ENCODE data around the gene NFYA. TPM values are rescaled to one million over a fixed set of nuclear protein-coding genes. Genes with fewer than 3 reads are reported as not detected.

Gene NFYA
- total and polyA plus RNA-seq, 2 of the 13 experiments (the other 11 are each of a cell fraction or from before 2014, with no cell fraction given): 16.0 to 22.9 TPM

- CTCF ChIA-PET (ENCODE audit: low intra/inter-chr PET ratio, low total read pairs): no interaction called here
- no TSS peak for BruUV-seq (replicated peaks)
- TF ChIP-seq EEA1 (CRISPR knock-in tag; IDR thresholded peaks at IDR 0.05; ENCODE audit: borderline replicate concordance): no peak
- TF ChIP-seq ATF3 (CRISPR knock-in tag; IDR thresholded peaks at IDR 0.05): no peak
- TF ChIP-seq SNAI1 (CRISPR knock-in tag; IDR thresholded peaks at IDR 0.05; ENCODE audit: borderline replicate concordance): no peak
- TF ChIP-seq KMT2B (CRISPR knock-in tag; IDR thresholded peaks at IDR 0.05): no peak
- no peak for TF ChIP-seq ZNF224 (CRISPR knock-in tag; IDR thresholded peaks at IDR 0.05)
- no peak for TF ChIP-seq CERS6 (CRISPR knock-in tag; IDR thresholded peaks at IDR 0.05)
- no peak for TF ChIP-seq ARNT2 (CRISPR knock-in tag; IDR thresholded peaks at IDR 0.05; ENCODE audit: low read depth)
Observed at GRCh38 chr6:41122918-41123317, 50.1 kb downstream of the NFYA start.

GRCh38 chr6:41125282-41125681 lies 52.5 kb downstream of the NFYA start:
- Histone ChIP-seq H2AFZ (ENCODE audit: low read length) (no peak overlapping the region), H3K9me3 (ENCODE audit: low read length) (no peaks in the 10 kb centered on the region), H3K4me3 (replicated peaks in 1 of 3; ENCODE audit: insufficient read depth in 1 of 3, low read depth in 2 of 3, low read length in 3 of 3) (no peak overlapping the region), H3K9ac (ENCODE audit: insufficient read depth, low read depth, low read length) (no peak overlapping the region), H4K20me1 (ENCODE audit: insufficient read depth, low read length) (no peaks in the 10 kb centered on the region), H3K27ac (ENCODE audit: extremely low read length, insufficient read depth, low read length) (no peak overlapping the region), H3K36me3 (replicated peaks in 1 of 2; ENCODE audit: control insufficient read depth in 1 of 2, insufficient read depth in 2 of 2, low read length in 2 of 2) (no peaks in the 10 kb centered on the region), H3K4me2 (ENCODE audit: low read depth, low read length) (no peak overlapping the region), H3K79me2 (ENCODE audit: insufficient read depth, low read length) (no peaks in the 10 kb centered on the region), H3K27me3 (ENCODE audit: control insufficient read depth in 1 of 2, insufficient read depth in 2 of 2, low read length in 2 of 2) (peaks cover 0 to 1% of the 10 kb centered on the region in 2 experiments; a peak in 1 of 5 replicates), H3K4me1 (ENCODE audit: insufficient read depth, low read length) (no peaks in the 10 kb centered on the region)
- CTCF ChIA-PET (ENCODE audit: low intra/inter-chr PET ratio, low total read pairs): no interaction called here
- FAIRE-seq: no peak
- POLR2A ChIA-PET: no interaction called here
- no peak for ATAC-seq
- intact Hi-C loops (cut with micrococcal nuclease; ENCODE audit: unreplicated experiment) (no loop called here), in situ Hi-C loops (cut with HindIII; ENCODE audit: extremely low pct_ligation_motif_present, low pct_unique_long_range_greater_than_20kb) (no loop called here)
- TF ChIP-seq RNF219 (CRISPR knock-in tag; IDR thresholded peaks at IDR 0.05) (no peak), KMT2B (CRISPR knock-in tag; IDR thresholded peaks at IDR 0.05) (no peak), ATF7-NPFF (CRISPR knock-in tag; IDR thresholded peaks at IDR 0.05; ENCODE audit: low read depth) (no peak), SMARCC2 (IDR thresholded peaks at IDR 0.05) (no peak), ZKSCAN1 (IDR thresholded peaks at IDR 0.05; ENCODE audit: low read length) (no peak), NR2F1 (CRISPR knock-in tag; IDR thresholded peaks at IDR 0.05) (no peak), ZKSCAN5 (CRISPR knock-in tag; IDR thresholded peaks at IDR 0.05) (no peak), CEBPB (IDR thresholded peaks at IDR 0.05; ENCODE audit: borderline replicate concordance, low read depth, low read length) (peak; percentile 52; the same call in 1 of the 2 replicates)
- no peak for DNase-seq (ENCODE audit: low spot score)
- 31% methylated on average over 3 of the region's 3 CpGs for WGBS (ENCODE audit: low lambda C conversion rate)
- BruUV-seq (replicated peaks): no TSS peak

More at GRCh38 chr6:41122918-41123317, 50.1 kb downstream of the NFYA start:
- no peak overlapping the region for H2AFZ ChIP-seq (ENCODE audit: low read length)
- peaks cover 0 to 1% of the 10 kb centered on the region in 2 experiments; a peak in 1 of 5 replicates for H3K27me3 ChIP-seq (ENCODE audit: control insufficient read depth in 1 of 2, insufficient read depth in 2 of 2, low read length in 2 of 2)
- intact Hi-C loops (cut with micrococcal nuclease; ENCODE audit: unreplicated experiment) (no loop called here), in situ Hi-C loops (cut with HindIII; ENCODE audit: extremely low pct_ligation_motif_present, low pct_unique_long_range_greater_than_20kb) (no loop called here)
- H3K4me1 ChIP-seq (ENCODE audit: insufficient read depth, low read length): no peaks in the 10 kb centered on the region
- POLR2A ChIA-PET: no interaction called here
- no peak overlapping the region for H3K27ac ChIP-seq (ENCODE audit: extremely low read length, insufficient read depth, low read length)
- no peaks in the 10 kb centered on the region for H4K20me1 ChIP-seq (ENCODE audit: insufficient read depth, low read length)
- H3K4me3 ChIP-seq (replicated peaks in 1 of 3; ENCODE audit: insufficient read depth in 1 of 3, low read depth in 2 of 3, low read length in 3 of 3): no peak overlapping the region
- no peak overlapping the region for H3K4me2 ChIP-seq (ENCODE audit: low read depth, low read length)
- H3K9ac ChIP-seq (ENCODE audit: insufficient read depth, low read depth, low read length): no peak overlapping the region
- WGBS (ENCODE audit: low lambda C conversion rate): 0% methylated on average over 1 of the region's 1 CpG
- no peaks in the 10 kb centered on the region for H3K79me2 ChIP-seq (ENCODE audit: insufficient read depth, low read length)
- H3K36me3 ChIP-seq (replicated peaks in 1 of 2; ENCODE audit: control insufficient read depth in 1 of 2, insufficient read depth in 2 of 2, low read length in 2 of 2): no peaks in the 10 kb centered on the region
- no peaks in the 10 kb centered on the region for H3K9me3 ChIP-seq (ENCODE audit: low read length)
- ATAC-seq (no peak), FAIRE-seq (no peak), DNase-seq (ENCODE audit: low spot score) (no peak)
